Esophagus muscularis mucosa (tissue), 4 donors: ENCODE measurements around the gene TMIGD1. TPM values are rescaled to one million over a fixed set of nuclear protein-coding genes. Genes with fewer than 3 reads are reported as not detected.

Experiments
- DNase-seq: peaks from one replicate; pipeline ENCODE4 v3.0.0-alpha.2; 2017; ENCODE audit errors: extremely low spot score
- H3K27ac ChIP-seq, 4 donors: fragments of 200-600 bp; sonication (generic); replicated peaks in 1 of 4; 1 replicate in 3 of 4; 2 replicates in 1 of 4; pipeline ENCODE4 v1.5.1; 2016 to 2019; ENCODE audit warnings: mild to moderate bottlenecking in 1 of 4
- H3K27me3 ChIP-seq, 4 donors: fragments of 200-600 bp; sonication (generic); one replicate each; pipeline versions ENCODE4 v1.5.1 to v1.6.0; 2016 to 2019
- H3K36me3 ChIP-seq, 4 donors: fragments of 200-600 bp; sonication (generic); one replicate each; pipeline ENCODE4 v1.5.1; 2016 to 2019
- H3K4me1 ChIP-seq, 4 donors: fragments of 200-600 bp; sonication (generic); one replicate each; pipeline ENCODE4 v1.5.1; 2016 to 2019
- H3K4me3 ChIP-seq, 4 donors: fragments of 200-600 bp; sonication (generic); 1 replicate in 2 of 4; 2 replicates in 2 of 4; pipeline ENCODE4 v1.5.1; 2016 to 2019; ENCODE audit warnings: mild to moderate bottlenecking in 4 of 4, moderate library complexity in 1 of 4
- H3K9me3 ChIP-seq, 4 donors: fragments of 200-600 bp; sonication (generic); 1 replicate in 3 of 4; 2 replicates in 1 of 4; pipeline ENCODE4 v1.5.1; 2016 to 2019
- EP300 ChIP-seq: sonication (generic); formaldehyde crosslinking; IDR thresholded peaks from one replicate; pipeline ENCODE4 v1.6.1; 2017; ENCODE audit warnings: antibody characterized with exemption
- POLR2A ChIP-seq: fragments of 450-650 bp; IDR thresholded peaks from one replicate; pipeline ENCODE4 v1.6.1; 2017; ENCODE audit warnings: antibody characterized with exemption, moderate library complexity, mild to moderate bottlenecking, low read depth
- POLR2AphosphoS5 ChIP-seq, 2 donors: sonication (generic); formaldehyde crosslinking; IDR thresholded peaks; one replicate each; pipeline ENCODE4 v1.6.1; 2017; ENCODE audit warnings: antibody characterized with exemption in 2 of 2
- WGBS: methylation state at CpG from one replicate; pipeline ENCODE4 v1.1.5; 2018; 5-methylcytosine and 5-hydroxymethylcytosine counted together
- intact Hi-C: fragments of 100-400 bp; cut with DNase I; formaldehyde crosslinking; loops from one replicate; pipeline ENCODE4 v1.15.1; 2023
- total RNA-seq, 4 donors: library from RNA; depleted of rRNA; stranded (reverse); fragments of >200 nt; gene quantifications; one replicate each; pipeline versions ENCODE4 v1.1.0 to v1.2.1, GENCODE V29; 2016
- TF ChIP-seq, protein P1 (sequence below), 3 experiments: fragments of 200-600 bp in 2 of 3; fragments of 450-650 bp in 1 of 3; sonication (generic) in 2 of 3; IDR thresholded peaks; one replicate each; pipeline ENCODE4 v1.5.1; 2017 to 2019; ENCODE audit warnings: antibody characterized with exemption in 3 of 3, mild to moderate bottlenecking in 2 of 3, moderate library complexity in 1 of 3

TMIGD1 gene
- total RNA-seq, 4 donors from 2014 or later = 0.29 TPM; not detected in 3

DNA sequence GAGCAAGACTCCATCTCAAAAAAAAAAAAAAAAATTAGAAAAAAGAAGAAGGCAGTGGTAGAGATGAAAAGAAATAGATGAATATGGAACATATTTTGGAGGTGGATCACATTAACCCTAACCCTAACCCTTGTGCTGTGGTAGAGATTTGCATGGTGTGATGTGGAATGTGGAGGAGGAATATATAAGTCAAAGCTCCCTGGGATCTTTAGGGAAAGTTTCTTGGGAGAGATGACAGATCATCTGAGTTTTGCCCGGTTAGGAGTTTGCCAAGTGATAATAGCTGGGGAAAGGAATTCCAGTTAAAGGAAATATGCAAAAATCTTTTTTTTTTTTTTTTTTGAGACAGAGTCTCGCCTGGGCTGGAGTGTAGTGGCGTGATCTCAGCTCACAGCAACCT is 29.1 kb downstream of the TMIGD1 start:
- 89% methylated on average over 3 of the region's 3 CpGs for WGBS
- intact Hi-C loops = no loop called here

DNA sequence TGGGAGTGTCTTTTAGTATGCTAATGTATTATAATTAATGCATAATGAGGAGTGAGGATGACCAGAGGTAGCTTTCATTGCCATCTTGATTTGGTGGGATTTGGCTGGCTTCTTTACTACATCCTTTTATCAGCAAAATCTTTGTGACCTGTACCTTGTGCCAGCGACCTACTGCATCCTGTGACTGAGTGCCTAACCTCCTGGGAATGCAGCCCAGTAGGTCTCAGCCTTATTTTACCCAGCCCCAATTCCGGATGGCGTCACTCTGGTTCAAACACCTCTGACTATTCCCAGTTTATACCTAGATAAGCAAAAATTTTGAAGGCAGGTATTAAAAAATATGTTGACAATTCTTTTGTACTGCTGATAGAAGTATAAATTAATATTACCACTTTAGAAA is 31.6 kb downstream of the TMIGD1 start:
- no peak for TF ChIP-seq EP300
- TF ChIP-seq, protein P1, sequence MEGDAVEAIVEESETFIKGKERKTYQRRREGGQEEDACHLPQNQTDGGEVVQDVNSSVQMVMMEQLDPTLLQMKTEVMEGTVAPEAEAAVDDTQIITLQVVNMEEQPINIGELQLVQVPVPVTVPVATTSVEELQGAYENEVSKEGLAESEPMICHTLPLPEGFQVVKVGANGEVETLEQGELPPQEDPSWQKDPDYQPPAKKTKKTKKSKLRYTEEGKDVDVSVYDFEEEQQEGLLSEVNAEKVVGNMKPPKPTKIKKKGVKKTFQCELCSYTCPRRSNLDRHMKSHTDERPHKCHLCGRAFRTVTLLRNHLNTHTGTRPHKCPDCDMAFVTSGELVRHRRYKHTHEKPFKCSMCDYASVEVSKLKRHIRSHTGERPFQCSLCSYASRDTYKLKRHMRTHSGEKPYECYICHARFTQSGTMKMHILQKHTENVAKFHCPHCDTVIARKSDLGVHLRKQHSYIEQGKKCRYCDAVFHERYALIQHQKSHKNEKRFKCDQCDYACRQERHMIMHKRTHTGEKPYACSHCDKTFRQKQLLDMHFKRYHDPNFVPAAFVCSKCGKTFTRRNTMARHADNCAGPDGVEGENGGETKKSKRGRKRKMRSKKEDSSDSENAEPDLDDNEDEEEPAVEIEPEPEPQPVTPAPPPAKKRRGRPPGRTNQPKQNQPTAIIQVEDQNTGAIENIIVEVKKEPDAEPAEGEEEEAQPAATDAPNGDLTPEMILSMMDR (IDR thresholded peaks at IDR 0.05) = no peak
- H3K36me3 ChIP-seq = no peaks in the 10 kb centered on the region
- no peaks in the 10 kb centered on the region for H3K9me3 ChIP-seq
- H3K4me1 ChIP-seq = no peaks in the 10 kb centered on the region
- no peak for DNase-seq
- intact Hi-C loops = no loop called here
- WGBS = 79% methylated on average over 3 of the region's 3 CpGs
- no peaks in the 10 kb centered on the region for H3K27me3 ChIP-seq
- no peak overlapping the region for H3K27ac ChIP-seq
- no peak overlapping the region for H3K4me3 ChIP-seq

More for the DNA sequence above, 29.1 kb downstream of the TMIGD1 start:
- DNase-seq = no peak
- Histone ChIP-seq H3K27me3 (no peaks in the 10 kb centered on the region), H3K4me1 (no peaks in the 10 kb centered on the region), H3K9me3 (no peaks in the 10 kb centered on the region), H3K36me3 (no peaks in the 10 kb centered on the region), H3K4me3 (no peak overlapping the region), H3K27ac (no peak overlapping the region)
- TF ChIP-seq, protein P1 (IDR thresholded peaks at IDR 0.05) = no peak
- no peak for TF ChIP-seq POLR2AphosphoS5 (IDR thresholded peaks at IDR 0.05)
- TF ChIP-seq POLR2A = no peak
- no peak for TF ChIP-seq EP300

DNA sequence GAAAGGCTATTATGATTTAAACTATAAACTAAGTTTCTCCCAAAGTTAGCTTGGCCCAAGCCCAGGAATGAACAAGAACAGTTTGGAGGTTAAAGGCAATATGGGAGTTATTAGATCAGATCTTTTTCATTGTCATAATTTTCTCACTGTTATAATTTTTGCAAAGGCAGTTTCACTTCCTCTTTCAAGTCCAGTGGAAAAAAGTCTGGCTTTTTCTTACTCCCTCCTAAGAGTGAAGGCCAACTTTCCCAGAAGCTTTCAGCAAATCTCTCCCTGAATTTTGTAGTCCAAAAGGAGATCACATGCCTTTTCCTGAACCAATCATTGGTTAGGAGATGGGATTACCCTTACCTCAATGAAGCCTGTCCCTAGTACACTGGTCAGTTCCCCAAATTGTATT is 33.0 kb downstream of the TMIGD1 start:
- no peak for DNase-seq
- H3K4me1 ChIP-seq = no peaks in the 10 kb centered on the region
- H3K27ac ChIP-seq = no peak overlapping the region
- no peaks in the 10 kb centered on the region for H3K9me3 ChIP-seq
- no peaks in the 10 kb centered on the region for H3K27me3 ChIP-seq
- intact Hi-C loops = no loop called here
- TF ChIP-seq POLR2AphosphoS5 (IDR thresholded peaks at IDR 0.05) (no peak), EP300 (no peak), POLR2A (no peak)
- TF ChIP-seq, protein P1 (IDR thresholded peaks at IDR 0.05) = no peak
- no peak overlapping the region for H3K4me3 ChIP-seq
- no peaks in the 10 kb centered on the region for H3K36me3 ChIP-seq

DNA sequence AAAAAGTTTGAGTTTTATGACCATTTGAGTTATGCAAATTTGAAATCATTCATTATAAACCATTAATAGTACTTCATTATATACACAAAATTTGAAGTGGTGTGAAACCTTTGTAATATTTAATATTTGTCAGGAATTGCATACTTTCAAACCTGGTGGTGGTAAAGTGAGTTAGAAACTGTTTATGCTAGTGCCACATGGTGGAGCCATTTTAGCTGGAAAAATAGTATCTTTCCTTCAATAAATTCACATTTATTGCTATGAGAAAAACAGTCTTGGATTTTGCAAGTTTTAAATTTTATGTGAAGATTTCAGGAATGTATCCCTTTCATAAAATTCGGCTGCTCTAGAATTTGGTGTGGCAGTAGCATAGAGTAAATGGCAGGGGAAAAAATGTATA is 34.9 kb downstream of the TMIGD1 start:
- Histone ChIP-seq H3K27ac (no peak overlapping the region), H3K27me3 (no peaks in the 10 kb centered on the region), H3K4me3 (no peak overlapping the region), H3K4me1 (no peaks in the 10 kb centered on the region), H3K36me3 (no peaks in the 10 kb centered on the region), H3K9me3 (no peaks in the 10 kb centered on the region)
- TF ChIP-seq EP300 = no peak
- intact Hi-C loops = loop anchor here (10.0 kb wide), 1 partner anchor 76 kb away; the partner anchor contains the start of gene CPD
- 77% methylated on average over 1 of the region's 1 CpG for WGBS
- no peak for DNase-seq

DNA sequence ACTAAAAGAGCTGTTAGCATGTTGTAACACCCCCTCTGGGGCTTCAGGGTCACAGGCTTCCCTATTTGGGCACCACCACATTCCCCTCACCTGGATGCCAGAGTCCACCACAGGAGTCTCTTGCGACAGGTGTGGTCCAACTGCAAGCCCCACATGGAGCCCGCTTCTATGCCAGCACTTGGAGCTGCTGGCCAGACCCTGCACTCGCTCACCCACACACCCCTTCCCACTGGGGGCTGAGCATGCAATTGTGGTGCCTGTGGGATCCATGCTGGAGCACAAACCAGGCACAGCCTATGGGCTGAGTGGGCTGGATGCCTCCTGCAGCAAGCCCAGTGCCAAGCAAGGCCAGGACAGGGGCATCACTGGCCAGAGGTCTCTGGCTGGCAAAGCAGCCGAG is 36.1 kb downstream of the TMIGD1 start:
- H3K27ac ChIP-seq = no peak overlapping the region
- DNase-seq = no peak
- no peaks in the 10 kb centered on the region for H3K36me3 ChIP-seq
- no peaks in the 10 kb centered on the region for H3K9me3 ChIP-seq
- 90% methylated on average over 1 of the region's 4 CpGs for WGBS
- intact Hi-C loops = loop anchor here (10.0 kb wide), 1 partner anchor 77 kb away; the partner anchor contains the start of gene CPD
- no peaks in the 10 kb centered on the region for H3K4me1 ChIP-seq
- no peaks in the 10 kb centered on the region for H3K27me3 ChIP-seq
- TF ChIP-seq EP300 (no peak), POLR2A (no peak)
- H3K4me3 ChIP-seq = no peak overlapping the region

DNA sequence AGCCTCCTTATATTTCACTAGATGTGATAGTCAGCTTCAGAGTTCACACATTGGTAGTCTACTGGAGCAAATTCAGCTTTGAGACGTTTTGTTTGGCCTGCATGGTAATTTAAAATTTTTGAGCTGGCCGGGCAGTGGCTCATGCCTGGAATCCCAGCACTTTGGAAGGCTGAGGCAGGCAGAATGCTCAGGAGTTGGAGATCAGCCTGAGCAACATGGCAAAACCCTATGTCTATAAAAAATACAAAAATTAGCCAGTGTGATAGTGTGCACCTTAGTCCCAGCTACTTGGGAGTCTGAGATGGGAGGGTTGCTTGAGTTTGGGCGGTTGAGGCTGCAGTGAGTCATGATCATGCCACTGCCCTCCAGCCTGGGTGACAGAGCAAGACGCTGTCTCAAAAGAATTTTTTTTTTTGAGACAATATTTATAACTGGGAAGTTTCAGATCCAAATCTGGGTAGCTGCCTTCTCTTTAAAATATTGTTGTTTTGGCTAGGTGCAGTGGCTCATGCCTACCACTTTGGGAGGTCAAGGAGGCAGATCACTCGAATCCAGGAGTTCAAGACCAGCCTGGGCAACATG is 37.3 kb downstream of the TMIGD1 start:
- Histone ChIP-seq H3K36me3 (no peaks in the 10 kb centered on the region), H3K27me3 (no peaks in the 10 kb centered on the region), H3K4me1 (peaks cover 0 to 6% (median 2%) of the 10 kb centered on the region in 4 donors), H3K9me3 (no peaks in the 10 kb centered on the region), H3K4me3 (no peak overlapping the region), H3K27ac (no peak overlapping the region)
- intact Hi-C loops = loop anchor here (10.0 kb wide), 1 partner anchor 78 kb away; the partner anchor contains the start of gene CPD
- TF ChIP-seq POLR2AphosphoS5 (IDR thresholded peaks at IDR 0.05) (no peak), POLR2A (no peak), EP300 (no peak)
- TF ChIP-seq, protein P1 (IDR thresholded peaks at IDR 0.05) = no peak
- WGBS = 66% methylated on average over 5 of the region's 5 CpGs
- DNase-seq = no peak
